Measurements from ENCODE around the gene FUBP3.

The FUBP3 gene

GRCh38 chr9:130662970-130663257 is 83.5 kb downstream of the FUBP3 start:
- no peak for DNase-seq

- no peak for DNase-seq
These were observed 84.0 kb downstream of the FUBP3 start for GRCh38 chr9:130663258-130663976.

GRCh38 chr9:130663977-130664250 is 84.5 kb downstream of the FUBP3 start:
- DNase-seq = no peak

- no peak for DNase-seq
These were observed 85.1 kb downstream of the FUBP3 start, which contains the start of gene PRDM12 for GRCh38 chr9:130664251-130665028. PRDM12 (plus strand) TSS chr9:130664594; CDS start chr9:130664654, 60 bp downstream.

GRCh38 chr9:130665029-130665430 is 85.7 kb downstream of the FUBP3 start:
- no peak for DNase-seq

GRCh38 chr9:130665431-130666392 is 86.3 kb downstream of the FUBP3 start:
- DNase-seq = no peak

- no peak for DNase-seq
These were observed 87.2 kb downstream of the FUBP3 start for GRCh38 chr9:130666393-130667119.

GRCh38 chr9:130667120-130667435 is 87.7 kb downstream of the FUBP3 start:
- no peak for DNase-seq

GRCh38 chr9:130668196-130668595 is 88.8 kb downstream of the FUBP3 start:
- DNase-seq = no peak

GRCh38 chr9:130668659-130669058 is 89.3 kb downstream of the FUBP3 start:
- DNase-seq = no peak

- DNase-seq = no peak
These were observed 90.6 kb downstream of the FUBP3 start for GRCh38 chr9:130669965-130670364.

- no peak for DNase-seq
These were observed 91.3 kb downstream of the FUBP3 start for GRCh38 chr9:130670644-130671043.

- DNase-seq = no peak
These were observed 93.1 kb downstream of the FUBP3 start for GRCh38 chr9:130672466-130672865.

GRCh38 chr9:130672933-130673615 is 93.7 kb downstream of the FUBP3 start:
- DNase-seq = no peak

GRCh38 chr9:130675396-130675795 is 96.0 kb downstream of the FUBP3 start:
- no peak for DNase-seq

GRCh38 chr9:130677252-130677651 is 97.9 kb downstream of the FUBP3 start:
- DNase-seq = no peak

GRCh38 chr9:130680836-130681768 is 101.7 kb downstream of the FUBP3 start:
- DNase-seq = peak in 8 of 14 donors; percentile 9 to 80 (median 32)

GRCh38 chr9:130681769-130682420 is 102.5 kb downstream of the FUBP3 start:
- DNase-seq = peak in 5 of 14 donors; percentile 8 to 57 (median 23)

GRCh38 chr9:130682421-130683121 is 103.2 kb downstream of the FUBP3 start:
- peak in 13 of 14 donors; percentile 12 to 76 (median 42) for DNase-seq

GRCh38 chr9:130685104-130685503 is 105.7 kb downstream of the FUBP3 start:
- DNase-seq = no peak
